ENCODE results near the gene AGBL1.

DNA sequence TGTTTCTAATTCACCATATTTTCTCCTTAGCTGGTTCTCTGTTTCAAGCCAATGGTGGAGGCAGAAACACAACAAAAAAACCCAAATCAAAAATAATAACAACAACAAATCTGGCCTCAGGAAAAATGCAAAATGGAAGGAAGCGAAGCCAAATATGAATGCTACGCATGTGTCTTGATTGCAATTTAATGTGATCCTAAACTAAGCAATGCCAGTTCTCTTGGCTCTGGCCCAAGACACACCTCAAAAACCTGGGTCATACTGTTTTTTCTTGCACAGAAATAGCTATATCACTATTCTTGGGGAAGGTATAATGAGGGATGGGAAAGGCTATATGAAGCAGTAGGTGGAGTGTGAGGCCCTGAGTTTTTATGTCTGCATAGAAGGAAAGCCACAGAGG is 724.7 kb downstream of the AGBL1 start:
- TF ChIP-seq, protein P1, sequence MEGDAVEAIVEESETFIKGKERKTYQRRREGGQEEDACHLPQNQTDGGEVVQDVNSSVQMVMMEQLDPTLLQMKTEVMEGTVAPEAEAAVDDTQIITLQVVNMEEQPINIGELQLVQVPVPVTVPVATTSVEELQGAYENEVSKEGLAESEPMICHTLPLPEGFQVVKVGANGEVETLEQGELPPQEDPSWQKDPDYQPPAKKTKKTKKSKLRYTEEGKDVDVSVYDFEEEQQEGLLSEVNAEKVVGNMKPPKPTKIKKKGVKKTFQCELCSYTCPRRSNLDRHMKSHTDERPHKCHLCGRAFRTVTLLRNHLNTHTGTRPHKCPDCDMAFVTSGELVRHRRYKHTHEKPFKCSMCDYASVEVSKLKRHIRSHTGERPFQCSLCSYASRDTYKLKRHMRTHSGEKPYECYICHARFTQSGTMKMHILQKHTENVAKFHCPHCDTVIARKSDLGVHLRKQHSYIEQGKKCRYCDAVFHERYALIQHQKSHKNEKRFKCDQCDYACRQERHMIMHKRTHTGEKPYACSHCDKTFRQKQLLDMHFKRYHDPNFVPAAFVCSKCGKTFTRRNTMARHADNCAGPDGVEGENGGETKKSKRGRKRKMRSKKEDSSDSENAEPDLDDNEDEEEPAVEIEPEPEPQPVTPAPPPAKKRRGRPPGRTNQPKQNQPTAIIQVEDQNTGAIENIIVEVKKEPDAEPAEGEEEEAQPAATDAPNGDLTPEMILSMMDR (IDR thresholded peaks at IDR 0.05) = no peak
- TF ChIP-seq POLR2A (IDR thresholded peaks at IDR 0.05) = no peak
